ENCODE data around the gene FCRL2.
"Not testable (repeated sequence)": the region's sequence is repeated elsewhere in the genome, so short reads cannot be mapped to it uniquely, and the experiment has no call there.

FCRL2 gene

GRCh38 chr1:157753611-157754010 is 23.3 kb downstream of the FCRL2 start:
- DNase-seq (ENCODE audit: low spot score): no peak

GRCh38 chr1:157751283-157751682 is 25.6 kb downstream of the FCRL2 start:
- no peak for DNase-seq (ENCODE audit: low spot score)

GRCh38 chr1:157748262-157748817 is 28.6 kb downstream of the FCRL2 start:
- DNase-seq (ENCODE audit: low spot score): no peak

DNA sequence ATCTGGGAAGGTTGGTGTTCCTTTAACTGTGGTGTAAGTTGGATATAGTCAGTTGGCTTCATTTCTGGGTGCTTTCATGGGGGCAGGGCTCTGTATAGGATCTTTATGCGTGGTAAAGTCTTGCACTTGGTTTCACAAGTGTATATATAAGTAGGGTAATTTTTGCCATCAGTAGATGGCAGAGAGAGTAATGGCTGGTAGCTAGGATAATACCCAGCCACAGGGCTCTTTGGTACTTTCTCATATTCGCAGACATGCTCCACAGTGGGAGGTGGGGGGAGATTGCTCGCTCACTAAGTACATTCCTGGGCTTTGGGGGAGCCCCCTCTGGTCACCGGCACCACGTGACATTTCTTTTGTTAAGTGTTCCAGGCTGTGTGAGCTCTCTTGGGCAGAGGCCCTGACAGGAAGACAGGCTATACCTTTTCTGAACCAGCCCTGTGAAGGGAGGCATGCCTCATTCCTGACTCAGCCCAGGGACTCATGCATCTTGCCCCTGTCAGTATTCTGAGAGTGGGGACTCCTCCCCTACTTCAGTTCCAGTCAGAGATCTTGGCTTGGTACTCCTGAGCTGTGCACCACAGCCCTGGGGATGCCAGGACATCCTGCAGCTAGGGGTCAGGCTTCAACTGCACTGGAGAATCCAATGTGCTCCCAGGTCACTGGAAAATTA is 37.6 kb downstream of the FCRL2 start:
- DNase-seq (ENCODE audit: low spot score): no peak

DNA sequence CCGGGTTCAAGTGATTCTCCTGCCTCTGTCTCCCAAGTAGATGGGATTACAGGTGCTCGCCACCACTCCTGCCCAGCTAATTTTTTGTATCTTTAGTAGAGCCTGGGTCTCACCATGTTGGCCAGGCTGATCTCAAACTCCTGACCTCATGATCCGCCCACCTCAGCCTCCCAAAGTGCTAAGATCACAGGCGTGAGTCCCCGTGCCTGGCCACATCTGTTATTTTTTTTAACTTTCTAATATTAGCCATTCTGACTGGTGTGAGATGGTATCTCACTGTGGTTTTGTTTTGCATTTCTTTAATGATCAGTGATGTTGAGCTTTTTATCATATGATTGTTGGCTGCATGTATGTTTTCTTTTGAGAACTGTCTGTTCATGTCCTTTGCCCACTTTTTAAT is 40.9 kb downstream of the FCRL2 start:
- not testable (repeated sequence) for DNase-seq (ENCODE audit: low spot score)

- DNase-seq (ENCODE audit: low spot score): no peak
Measured at GRCh38 chr1:157734321-157734720, 42.6 kb downstream of the FCRL2 start.

DNA sequence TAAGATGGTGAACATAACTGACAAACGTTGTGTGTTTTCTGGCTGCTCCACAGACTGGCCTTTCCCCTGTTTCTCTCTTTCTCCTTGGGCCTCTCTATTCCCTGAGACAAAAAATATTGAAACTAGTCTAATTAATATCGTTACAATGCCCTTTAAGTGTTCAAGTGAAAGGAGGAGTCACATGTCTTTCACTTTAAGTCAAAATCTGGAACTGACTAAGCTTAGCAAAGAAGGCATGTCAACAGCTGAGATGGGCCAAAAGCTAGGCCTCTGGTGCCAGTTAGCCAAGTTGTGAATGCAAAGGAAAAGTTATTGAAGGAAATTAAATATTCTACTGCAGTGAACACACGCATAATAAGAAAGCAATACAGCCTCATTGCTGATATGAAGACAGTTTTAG is 44.2 kb downstream of the FCRL2 start:
- DNase-seq (ENCODE audit: low spot score): no peak

GRCh38 chr1:157725221-157725577 is 51.7 kb downstream of the FCRL2 start:
- DNase-seq (ENCODE audit: low spot score): no peak

DNA sequence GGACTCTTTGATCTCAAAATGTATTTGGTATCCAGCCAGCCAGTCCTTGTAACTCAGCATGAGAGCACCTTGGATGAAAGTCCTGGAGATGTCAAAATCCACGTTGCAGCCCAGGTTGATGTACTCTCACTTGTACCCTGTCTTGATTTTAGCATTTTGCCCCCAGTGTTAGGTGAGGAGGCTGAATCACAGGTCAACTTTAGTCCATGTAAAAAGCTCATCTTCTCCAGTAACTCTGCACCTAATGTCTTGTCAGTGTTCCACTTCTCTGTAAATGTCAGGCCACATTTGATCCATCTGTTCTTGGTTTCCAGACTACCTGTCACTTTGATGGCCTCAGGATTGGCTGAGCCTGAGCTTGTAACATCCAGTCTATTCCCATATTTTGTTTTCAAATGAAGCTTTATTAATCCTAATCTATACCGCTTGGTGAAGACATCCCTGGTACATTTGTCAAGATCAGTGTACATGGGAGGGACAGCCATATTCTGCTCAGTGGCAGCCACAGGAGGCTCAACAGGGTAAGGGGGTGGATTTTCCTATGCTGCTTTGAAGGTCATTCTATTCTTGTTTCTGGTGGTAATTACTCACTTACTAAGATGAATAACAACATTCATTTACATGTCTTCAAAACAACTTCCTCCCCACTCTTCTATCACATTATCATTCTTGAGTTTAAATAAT is 52.3 kb downstream of the FCRL2 start:
- DNase-seq (ENCODE audit: low spot score): no peak

DNA sequence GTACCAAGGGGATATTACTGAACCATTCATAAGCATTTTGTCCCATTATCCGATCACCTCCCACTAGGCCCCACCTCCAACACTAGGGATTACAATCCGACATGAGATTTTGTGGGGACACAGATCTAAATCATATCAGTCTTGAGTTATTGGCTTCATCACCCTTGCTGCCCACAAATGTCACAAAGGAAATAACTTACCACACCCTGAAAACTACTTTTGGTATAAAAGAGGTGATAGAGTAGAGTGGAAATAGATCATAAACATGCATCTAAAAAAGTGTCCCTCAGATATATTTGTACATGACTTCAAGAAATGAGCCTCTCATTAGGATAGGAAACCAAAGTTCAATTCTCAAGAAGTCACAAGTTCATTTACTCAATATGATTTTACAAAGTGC is 53.8 kb downstream of the FCRL2 start:
- no peak for DNase-seq (ENCODE audit: low spot score)

GRCh38 chr1:157721985-157722384 is 54.9 kb downstream of the FCRL2 start:
- DNase-seq (ENCODE audit: low spot score): no peak

DNA sequence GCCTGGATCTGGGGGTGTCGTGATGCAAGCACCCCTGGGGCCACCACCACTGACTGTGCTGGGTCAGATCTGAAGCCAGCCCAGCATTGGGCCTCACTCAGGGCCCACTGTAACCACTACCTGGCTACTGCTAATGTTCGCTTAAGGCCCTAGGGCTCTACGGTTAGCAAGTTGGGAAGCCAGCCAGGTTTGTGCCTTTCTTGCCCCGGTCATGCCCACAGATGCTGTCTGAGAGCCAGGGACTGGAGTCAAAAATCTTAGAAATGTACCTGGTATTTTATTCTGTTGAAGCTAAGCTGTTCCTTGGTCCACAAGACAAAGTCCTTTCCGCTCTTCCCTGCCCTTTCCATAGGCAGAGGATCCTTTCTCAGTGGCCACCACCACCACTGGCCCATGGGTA is 61.2 kb downstream of the FCRL2 start:
- no peak for DNase-seq (ENCODE audit: low spot score)

DNA sequence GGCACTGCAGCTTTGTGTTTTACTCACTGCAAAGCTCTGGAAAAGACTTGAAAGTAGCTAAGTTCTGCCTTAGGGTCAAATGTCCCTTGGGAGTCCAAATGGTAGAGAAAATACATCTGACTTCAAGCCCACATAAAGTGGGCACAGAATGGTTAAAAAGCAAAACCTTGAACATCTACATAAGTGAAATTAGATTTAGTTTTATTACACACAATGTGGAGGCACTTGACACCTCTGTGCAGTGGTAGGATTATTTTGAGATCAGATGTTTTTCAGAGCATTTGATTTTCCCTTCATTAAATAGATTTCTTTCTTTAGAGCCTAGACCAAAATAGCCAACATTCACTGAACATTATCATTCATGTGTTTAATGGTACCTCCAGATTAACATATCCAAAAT is 65.1 kb downstream of the FCRL2 start:
- no peak for DNase-seq (ENCODE audit: low spot score)

DNA sequence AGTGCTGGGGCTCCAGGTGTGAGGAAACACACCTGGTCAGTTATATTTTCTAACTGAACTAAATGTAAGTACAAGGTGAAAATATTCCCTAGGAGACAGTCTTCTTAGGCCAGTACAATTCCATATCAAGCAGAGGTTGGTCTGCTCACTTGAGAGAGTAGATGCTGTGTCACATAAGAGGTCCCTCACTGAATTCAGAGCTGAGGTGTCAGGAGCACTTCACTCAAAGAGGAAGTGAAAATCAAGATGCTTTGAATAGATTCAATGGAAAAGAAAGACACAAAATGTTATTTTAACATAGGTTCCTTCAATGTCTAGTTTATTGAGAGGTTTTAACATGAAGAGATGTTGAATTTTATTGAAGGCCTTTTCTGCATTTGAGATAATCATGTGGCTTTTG is 72.1 kb downstream of the FCRL2 start:
- no peak for DNase-seq (ENCODE audit: low spot score)

GRCh38 chr1:157703981-157704380 is 73.0 kb downstream of the FCRL2 start:
- DNase-seq (ENCODE audit: low spot score): no peak

DNA sequence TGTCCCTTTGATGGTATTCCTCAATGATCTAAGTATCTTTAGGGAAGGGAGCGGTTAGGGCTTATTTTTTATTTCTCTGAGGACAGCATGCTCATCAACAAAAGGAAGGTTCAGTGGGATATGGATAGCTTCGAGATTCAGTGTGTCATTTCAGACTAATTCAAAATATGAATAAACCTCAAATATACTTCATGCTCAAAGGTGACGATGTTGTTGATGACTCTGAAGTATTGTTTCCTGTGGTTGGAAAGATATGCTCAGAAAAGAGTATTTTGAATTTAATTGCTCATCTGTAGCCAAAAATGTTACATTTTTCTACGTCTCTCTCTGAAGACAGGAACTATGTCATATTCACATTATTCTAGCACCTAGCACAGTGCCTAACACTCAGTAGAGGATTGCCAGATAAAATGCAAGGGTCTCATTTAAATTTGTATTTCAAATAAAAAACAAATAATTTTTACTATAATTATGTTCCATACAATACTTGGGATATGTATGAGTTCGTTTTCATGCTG is 74.6 kb downstream of the FCRL2 start:
- no peak for DNase-seq (ENCODE audit: low spot score)

GRCh38 chr1:157700732-157701131 is 76.2 kb downstream of the FCRL2 start, which contains the start of gene FCRL3:
Gene FCRL3, minus strand, starts transcription at chr1:157700769. Its CDS starts 280 bp downstream, at chr1:157700489.
- DNase-seq (ENCODE audit: low spot score): no peak

GRCh38 chr1:157700305-157700704 is 76.6 kb downstream of the FCRL2 start:
- DNase-seq (ENCODE audit: low spot score): no peak

DNA sequence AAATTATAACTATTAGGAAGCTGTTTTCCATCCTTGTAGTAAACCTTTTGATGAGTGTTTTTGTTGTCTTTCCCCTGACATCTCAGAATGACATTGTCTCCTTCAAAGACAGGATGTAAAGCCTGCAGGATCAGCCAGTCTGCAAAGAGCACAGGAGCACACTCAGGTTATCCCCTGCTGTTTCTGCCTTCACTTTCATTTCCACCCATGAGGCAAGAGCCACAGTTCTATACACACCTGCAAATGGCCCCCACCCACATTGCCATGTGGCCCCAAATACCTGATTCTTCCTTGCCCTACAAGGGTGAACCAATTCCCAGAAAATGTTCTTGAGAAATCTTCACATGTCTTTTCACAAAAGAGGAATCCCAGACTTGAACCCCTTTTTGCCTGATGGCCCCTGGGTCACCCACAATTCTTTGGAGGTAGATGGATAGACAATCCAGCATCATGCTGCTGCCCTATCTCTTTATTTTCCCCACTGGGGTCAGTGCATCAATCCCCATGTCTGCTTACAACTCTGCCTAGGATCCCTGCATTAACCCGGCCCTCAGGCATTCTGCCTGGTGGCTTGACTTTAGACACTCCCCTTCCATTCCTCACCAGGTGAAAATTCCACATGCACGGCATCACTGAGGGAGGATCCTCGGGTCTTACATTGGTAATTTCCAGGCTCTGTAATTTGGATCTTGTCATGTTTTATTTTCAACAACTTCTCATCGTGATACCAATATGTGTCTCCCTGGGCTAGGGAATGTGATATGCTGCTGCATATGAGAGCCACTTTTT is 79.0 kb downstream of the FCRL2 start:
- no peak for DNase-seq (ENCODE audit: low spot score)

DNA sequence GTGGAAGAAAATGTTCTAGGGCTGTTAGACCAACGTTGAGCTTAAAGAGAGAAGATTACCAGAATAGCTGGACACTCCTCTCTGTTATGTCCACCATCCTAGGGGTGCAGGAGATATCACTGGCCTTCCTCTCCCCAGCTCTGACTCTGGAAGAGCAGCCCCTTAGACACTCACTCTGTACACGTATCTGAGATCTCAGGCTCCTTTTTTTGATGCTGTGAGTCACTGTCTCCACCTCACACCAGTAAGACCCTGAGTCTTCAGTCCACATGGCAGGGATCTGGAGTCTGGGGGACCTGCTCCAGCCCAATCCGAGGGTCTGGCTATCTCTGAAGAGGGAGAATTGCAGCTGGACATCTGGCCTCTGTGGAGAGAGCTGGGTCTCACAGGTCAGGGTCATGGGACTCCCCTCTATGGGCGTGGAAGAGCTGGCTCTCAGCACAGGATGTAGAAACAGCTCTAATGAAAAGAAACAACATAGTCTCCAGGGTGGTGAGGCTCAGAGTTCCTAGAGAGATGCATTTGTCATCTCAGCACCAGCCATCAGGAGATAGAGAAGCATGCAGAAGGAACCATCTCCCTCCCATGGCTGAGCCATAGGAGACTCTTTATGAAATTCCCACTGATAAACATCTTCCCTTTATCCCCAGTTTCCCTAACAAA is 79.8 kb downstream of the FCRL2 start:
- no peak for DNase-seq (ENCODE audit: low spot score)
